ENCODE data around the gene WASHC3. TPM values are rescaled to one million over a fixed set of nuclear protein-coding genes. Genes with fewer than 3 reads are reported as not detected.

WASHC3 gene
- total RNA-seq, 4 donors from 2014 or later: 35.7 to 80.9 (median 47.0) TPM

DNA sequence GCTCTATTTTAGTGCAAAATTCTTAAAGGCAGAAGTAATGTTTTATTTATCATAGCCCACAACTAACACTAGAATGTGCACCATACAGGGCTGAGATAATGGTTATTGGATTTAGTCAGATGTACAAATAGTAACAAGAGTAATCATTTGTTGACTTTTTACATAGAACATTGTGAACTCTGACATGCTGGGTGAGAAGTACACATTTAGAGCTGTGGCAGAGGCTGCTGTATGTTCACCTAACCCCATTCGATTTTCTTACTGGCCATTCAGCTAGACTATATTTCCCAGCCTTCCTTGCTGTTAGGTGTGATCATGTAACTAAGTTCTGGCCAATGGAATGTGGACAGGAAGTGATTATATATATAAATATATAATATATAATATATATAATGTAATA is 95.3 kb downstream of the WASHC3 start:
- no peaks in the 10 kb centered on the region for H3K36me3 ChIP-seq
- no peak for DNase-seq
- H3K27me3 ChIP-seq: no peaks in the 10 kb centered on the region
- H3K27ac ChIP-seq: no peak overlapping the region
- no peak for TF ChIP-seq POLR2A (IDR thresholded peaks at IDR 0.05)
- TF ChIP-seq, protein P1, sequence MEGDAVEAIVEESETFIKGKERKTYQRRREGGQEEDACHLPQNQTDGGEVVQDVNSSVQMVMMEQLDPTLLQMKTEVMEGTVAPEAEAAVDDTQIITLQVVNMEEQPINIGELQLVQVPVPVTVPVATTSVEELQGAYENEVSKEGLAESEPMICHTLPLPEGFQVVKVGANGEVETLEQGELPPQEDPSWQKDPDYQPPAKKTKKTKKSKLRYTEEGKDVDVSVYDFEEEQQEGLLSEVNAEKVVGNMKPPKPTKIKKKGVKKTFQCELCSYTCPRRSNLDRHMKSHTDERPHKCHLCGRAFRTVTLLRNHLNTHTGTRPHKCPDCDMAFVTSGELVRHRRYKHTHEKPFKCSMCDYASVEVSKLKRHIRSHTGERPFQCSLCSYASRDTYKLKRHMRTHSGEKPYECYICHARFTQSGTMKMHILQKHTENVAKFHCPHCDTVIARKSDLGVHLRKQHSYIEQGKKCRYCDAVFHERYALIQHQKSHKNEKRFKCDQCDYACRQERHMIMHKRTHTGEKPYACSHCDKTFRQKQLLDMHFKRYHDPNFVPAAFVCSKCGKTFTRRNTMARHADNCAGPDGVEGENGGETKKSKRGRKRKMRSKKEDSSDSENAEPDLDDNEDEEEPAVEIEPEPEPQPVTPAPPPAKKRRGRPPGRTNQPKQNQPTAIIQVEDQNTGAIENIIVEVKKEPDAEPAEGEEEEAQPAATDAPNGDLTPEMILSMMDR (IDR thresholded peaks at IDR 0.05): no peak
- no peaks in the 10 kb centered on the region for H3K9me3 ChIP-seq
- no peak overlapping the region for H3K4me3 ChIP-seq
- no peaks in the 10 kb centered on the region for H3K4me1 ChIP-seq

DNA sequence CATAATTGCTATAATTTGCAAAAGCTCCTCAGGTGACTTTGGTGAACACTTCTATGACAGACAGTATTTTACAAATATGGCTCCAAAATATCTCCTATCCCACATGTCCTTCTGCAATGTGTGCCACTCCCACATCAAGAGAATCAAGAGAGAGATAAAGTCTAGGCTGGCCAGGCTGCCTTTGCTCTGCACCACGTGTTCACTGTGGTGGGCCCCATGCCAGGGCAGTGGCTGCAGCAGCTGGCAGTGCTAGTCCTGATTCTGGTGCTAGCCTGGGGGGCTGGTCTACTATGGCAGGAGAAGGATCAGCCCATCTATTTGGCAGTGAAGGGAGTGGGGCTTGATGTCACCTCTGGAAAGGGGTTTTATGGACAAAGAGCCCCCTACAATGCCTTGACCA is 98.1 kb downstream of the WASHC3 start:
- no peaks in the 10 kb centered on the region for H3K4me1 ChIP-seq
- TF ChIP-seq, protein P1 (IDR thresholded peaks at IDR 0.05): no peak
- no peak for TF ChIP-seq POLR2A (IDR thresholded peaks at IDR 0.05)
- DNase-seq: no peak
- no peaks in the 10 kb centered on the region for H3K27me3 ChIP-seq
- no peak overlapping the region for H3K27ac ChIP-seq
- H3K36me3 ChIP-seq: no peaks in the 10 kb centered on the region
- H3K9me3 ChIP-seq: peaks cover 0 to 3% (median 0%) of the 10 kb centered on the region in 4 donors
- no peak overlapping the region for H3K4me3 ChIP-seq

Other genes with a start within 250 kb of the WASHC3 start
- 10 to 100 TPM; 27.1 to 91.6 (median 31.3) TPM for gene GNPTAB, start 231.0 kb downstream of the WASHC3 start, total RNA-seq
- gene DRAM1, start 184.4 kb downstream of the WASHC3 start, total RNA-seq: 1 to 10 TPM; 3.2 to 7.4 (median 5.7) TPM
- 10 to 100 TPM in 2 of 4 donors, 1 to 10 TPM in 2; 5.5 to 23.2 (median 12.6) TPM for gene NUP37, start 58.1 kb upstream of the WASHC3 start, total RNA-seq
- 1 to 10 TPM; 2.6 to 4.2 (median 3.5) TPM for gene PARPBP, start 58.2 kb upstream of the WASHC3 start, total RNA-seq
- not detected for gene PMCH, start 135.8 kb upstream of the WASHC3 start, total RNA-seq